A549 (cell line): ENCODE data around the gene EFCAB11. TPM values are rescaled to one million over a fixed set of nuclear protein-coding genes. Genes with fewer than 3 reads are reported as not detected.

Experiments used
- ATAC-seq, 2 experiments: fragments of 200-7000 bp in 1 of 2; fragments of >200 bp in 1 of 2; cut with Nextera tagmentation in 1 of 2; cut with Tn5 transposase in 1 of 2; 3 replicates each; pipeline versions ENCODE4 v1.8.0 to v1.9.1; 2018 to 2020; ENCODE audit warnings: mild to moderate bottlenecking in 1 of 2, moderate library complexity in 1 of 2
- CTCF ChIA-PET: fragments of 300-600 bp; sonication (Branson Sonifier 250); formaldehyde crosslinking; extraction: SDS; loops from one replicate; lab custom pipeline; 2021; ENCODE audit warnings: antibody characterized with exemption, inconsistent platforms; lab: Yijun Ruan, JAX
- POLR2A ChIA-PET: fragments of 350-600 bp; formaldehyde crosslinking; extraction: SDS; loops from one replicate; lab custom pipeline; 2021; ENCODE audit warnings: antibody characterized with exemption, inconsistent platforms; lab: Yijun Ruan, JAX
- DNase-seq, 2 experiments: peaks; one replicate each; pipeline versions ENCODE4 v3.0.0 to v3.0.0-alpha.2; 2011 to 2016; ENCODE audit warnings: low read depth in 1 of 2, low spot score in 1 of 2
- FAIRE-seq: peaks from 2 replicates; lab custom pipeline; 2011; peaks lifted over from hg19 to GRCh38; lab: Jason Lieb, UNC
- H3K27ac ChIP-seq, 2 experiments: fragments of >200 bp; sonication (Bioruptor Twin); formaldehyde crosslinking; 3 replicates each; pipeline ENCODE4 v1.5.1; 2016 to 2017
- H3K4me1 ChIP-seq: fragments of >200 bp; sonication (Bioruptor Twin); formaldehyde crosslinking; 3 replicates; pipeline ENCODE4 v1.6.1; 2016
- H3K4me2 ChIP-seq: fragments of >200 bp; sonication (Bioruptor Twin); formaldehyde crosslinking; 3 replicates; pipeline ENCODE4 v1.6.1; 2016
- H3K4me3 ChIP-seq: fragments of >200 bp; sonication (Bioruptor Twin); formaldehyde crosslinking; 3 replicates; pipeline ENCODE4 v1.5.1; 2016
- H3K9me3 ChIP-seq: fragments of >200 bp; sonication (Bioruptor Twin); formaldehyde crosslinking; 3 replicates; pipeline ENCODE4 v1.6.1; 2016
- ATOH8 ChIP-seq: fragments of 250-450 bp; sonication (Bioruptor Pico); IDR thresholded peaks from 2 replicates; pipeline ENCODE4 v1.5.0; 2020; ENCODE audit warnings: low read depth, mild to moderate bottlenecking, moderate library complexity
- BHLHE40 ChIP-seq: IDR thresholded peaks from 2 replicates; pipeline ENCODE4 v1.6.1; 2012; ENCODE audit warnings: low read depth, low read length, inconsistent platforms
- CBX2 ChIP-seq: fragments of 200-600 bp; sonication (generic); IDR thresholded peaks from 2 replicates; pipeline ENCODE4 v1.6.1; 2016; ENCODE audit warnings: low read depth, mild to moderate bottlenecking, borderline replicate concordance
- CBX8 ChIP-seq: fragments of 200-600 bp; sonication (generic); IDR thresholded peaks from 2 replicates; pipeline ENCODE4 v1.6.1; 2016
- CEBPB ChIP-seq, 2 experiments: fragments of >200 bp in 1 of 2; sonication (Bioruptor Twin) in 1 of 2; formaldehyde crosslinking in 1 of 2; IDR thresholded peaks; 2 replicates each; pipeline ENCODE4 v1.6.1; 2012 to 2016
- CHD2 ChIP-seq: fragments of 150-350 bp; IDR thresholded peaks from 2 replicates; pipeline ENCODE4 v1.6.1; 2014; ENCODE audit warnings: low read length; ENCODE audit not compliant: partially characterized antibody
- CHD4 ChIP-seq: fragments of 200-600 bp; sonication (generic); IDR thresholded peaks from 2 replicates; pipeline ENCODE4 v1.6.1; 2016; ENCODE audit warnings: antibody characterized with exemption, mild to moderate bottlenecking, borderline replicate concordance
- EHF ChIP-seq: fragments of 250-450 bp; sonication (Bioruptor Pico); IDR thresholded peaks from 2 replicates; pipeline ENCODE4 v1.5.0; 2020; ENCODE audit warnings: mild to moderate bottlenecking
- ESRRA ChIP-seq: fragments of 150-350 bp; IDR thresholded peaks from 2 replicates; pipeline ENCODE4 v1.6.1; 2014; ENCODE audit warnings: mild to moderate bottlenecking, low read length, borderline replicate concordance
- FOSB ChIP-seq: fragments of 250-450 bp; sonication (Bioruptor Pico); IDR thresholded peaks from 2 replicates; pipeline ENCODE4 v1.5.0; 2020; ENCODE audit warnings: mild to moderate bottlenecking, moderate library complexity
- FOXS1 ChIP-seq: fragments of 250-450 bp; sonication (Bioruptor Pico); IDR thresholded peaks from 2 replicates; pipeline ENCODE4 v1.5.0; 2020; ENCODE audit warnings: mild to moderate bottlenecking, moderate library complexity
- GATA3 ChIP-seq: IDR thresholded peaks from 2 replicates; pipeline ENCODE4 v1.6.1; 2012; ENCODE audit warnings: borderline replicate concordance
- HDAC2 ChIP-seq: fragments of 200-600 bp; sonication (generic); IDR thresholded peaks from 2 replicates; pipeline ENCODE4 v1.6.1; 2016
- HOXA7 ChIP-seq: fragments of 250-450 bp; sonication (Bioruptor Pico); IDR thresholded peaks from 2 replicates; pipeline ENCODE4 v1.5.0; 2020; ENCODE audit warnings: mild to moderate bottlenecking, moderate library complexity
- KDM1A ChIP-seq: fragments of 200-600 bp; sonication (generic); IDR thresholded peaks from 2 replicates; pipeline ENCODE4 v1.6.1; 2016; ENCODE audit warnings: low read depth, mild to moderate bottlenecking
- KDM5A ChIP-seq: fragments of 200-600 bp; sonication (generic); IDR thresholded peaks from 2 replicates; pipeline ENCODE4 v1.6.1; 2016; ENCODE audit warnings: antibody characterized with exemption, mild to moderate bottlenecking
- MAZ ChIP-seq: fragments of 150-350 bp; IDR thresholded peaks from 2 replicates; pipeline ENCODE4 v1.6.1; 2014; ENCODE audit warnings: antibody characterized with exemption, low read depth, low read length, borderline replicate concordance
- MYC ChIP-seq: IDR thresholded peaks from 2 replicates; pipeline ENCODE4 v1.6.1; 2012; ENCODE audit warnings: mild to moderate bottlenecking, inconsistent platforms, low read length, improper control_type of control experiment, borderline replicate concordance
- NR3C1 ChIP-seq: fragments of >200 bp; sonication (Bioruptor Twin); formaldehyde crosslinking; IDR thresholded peaks from 3 replicates; pipeline ENCODE4 v1.6.1; 2017
- RAD21 ChIP-seq, 2 experiments: fragments of >200 bp in 1 of 2; sonication (Bioruptor Twin) in 1 of 2; formaldehyde crosslinking in 1 of 2; IDR thresholded peaks in 1 of 2; conservative IDR thresholded peaks in 1 of 2; 2 replicates in 1 of 2; 3 replicates in 1 of 2; pipeline ENCODE4 v1.6.1; 2012 to 2018; ENCODE audit warnings: inconsistent platforms in 1 of 2
- RCOR1 ChIP-seq: fragments of 150-350 bp; IDR thresholded peaks from 2 replicates; pipeline ENCODE4 v1.6.1; 2014; ENCODE audit warnings: antibody characterized with exemption, low read length, low read depth
- SREBF2 ChIP-seq: fragments of 450-650 bp; IDR thresholded peaks from 2 replicates; pipeline ENCODE4 v1.6.1; 2014; ENCODE audit warnings: mild to moderate bottlenecking, moderate library complexity
- TFCP2L1 ChIP-seq: fragments of 250-450 bp; sonication (Bioruptor Pico); IDR thresholded peaks from 2 replicates; pipeline ENCODE4 v1.5.0; 2021; ENCODE audit warnings: mild to moderate bottlenecking
- TP53 ChIP-seq: fragments of 250-450 bp; sonication (Bioruptor Pico); IDR thresholded peaks from 2 replicates; pipeline ENCODE4 v1.5.0; 2021; ENCODE audit warnings: mild to moderate bottlenecking, moderate library complexity
- ZC3H11A ChIP-seq: fragments of 450-650 bp; IDR thresholded peaks from 2 replicates; pipeline ENCODE4 v1.6.1; 2014; ENCODE audit warnings: antibody characterized with exemption, mild to moderate bottlenecking
- ZFP36 ChIP-seq: fragments of 450-650 bp; IDR thresholded peaks from 2 replicates; pipeline ENCODE4 v1.6.1; 2014; ENCODE audit warnings: borderline replicate concordance; ENCODE audit not compliant: partially characterized antibody
- ZNF302 ChIP-seq: fragments of 250-450 bp; sonication (Bioruptor Pico); IDR thresholded peaks from 2 replicates; pipeline ENCODE4 v1.9.0; 2021; ENCODE audit warnings: inconsistent platforms, mild to moderate bottlenecking, moderate library complexity
- WGBS: methylation state at CpG from one replicate; pipeline ENCODE4 v1.1.6; 2017; ENCODE audit errors: missing lambda C conversion rate; 5-methylcytosine and 5-hydroxymethylcytosine counted together
- polyA plus RNA-seq, 4 experiments: library from polyadenylated mRNA; depleted of rRNA in 3 of 4; stranded (reverse); fragments of >200 nt; fragmentation: RNase III in 1 of 4; extraction: RNeasy Plus Mini Kit Qiagen cat#74134 plus additional on column Dnase treatment in 1 of 4; gene quantifications; 2 replicates in 3 of 4; 3 replicates in 1 of 4; pipeline ENCODE4 v1.2.3, GENCODE V29; 2011 to 2017
- TF ChIP-seq, protein P1 (sequence below): fragments of 250-450 bp; sonication (Bioruptor Pico); IDR thresholded peaks from 2 replicates; pipeline ENCODE4 v1.5.0; 2021; ENCODE audit warnings: mild to moderate bottlenecking, moderate library complexity, borderline replicate concordance
- TF ChIP-seq, protein P2 (sequence below): IDR thresholded peaks from 2 replicates; pipeline ENCODE4 v1.6.1; 2012

Gene EFCAB11
- polyA plus RNA-seq, 2 of the 4 experiments (the other 2 are of a cell fraction), result 18.8 to 19.6 TPM

DNA sequence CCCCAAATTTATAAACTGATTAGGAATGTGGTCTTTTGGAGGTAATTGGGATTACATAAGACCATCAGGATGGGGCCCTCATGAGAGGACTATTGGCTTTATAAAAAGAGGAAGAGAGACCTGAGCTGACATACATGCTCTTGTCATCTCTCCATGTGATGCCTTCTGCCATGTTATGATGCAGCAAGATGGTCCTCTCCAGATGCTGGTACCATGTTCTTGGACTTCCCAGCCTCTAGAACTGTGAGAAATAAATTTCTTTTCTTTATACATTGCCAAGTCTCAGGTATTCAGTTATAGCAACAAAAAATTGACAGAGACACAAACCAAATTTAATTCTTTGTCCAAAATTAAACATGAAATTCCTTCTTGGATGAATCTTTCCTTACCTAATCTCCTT lies 92.9 kb downstream of the EFCAB11 start:
- H3K9me3 ChIP-seq, result no peaks in the 10 kb centered on the region
- ChIA-PET CTCF (no interaction called here), POLR2A (no interaction called here)
- ATAC-seq (no peak), FAIRE-seq (no peak), DNase-seq (no peak)
- TF ChIP-seq TP53, result no peak
- TF ChIP-seq KDM5A, result no peak
- no peak for TF ChIP-seq MAZ
- no peak for TF ChIP-seq GATA3
- no peak for TF ChIP-seq MYC
- no peak for TF ChIP-seq HOXA7 (CRISPR knock-in tag)
- TF ChIP-seq ZFP36, result no peak
- TF ChIP-seq KDM1A, result no peak
- TF ChIP-seq, protein P1, sequence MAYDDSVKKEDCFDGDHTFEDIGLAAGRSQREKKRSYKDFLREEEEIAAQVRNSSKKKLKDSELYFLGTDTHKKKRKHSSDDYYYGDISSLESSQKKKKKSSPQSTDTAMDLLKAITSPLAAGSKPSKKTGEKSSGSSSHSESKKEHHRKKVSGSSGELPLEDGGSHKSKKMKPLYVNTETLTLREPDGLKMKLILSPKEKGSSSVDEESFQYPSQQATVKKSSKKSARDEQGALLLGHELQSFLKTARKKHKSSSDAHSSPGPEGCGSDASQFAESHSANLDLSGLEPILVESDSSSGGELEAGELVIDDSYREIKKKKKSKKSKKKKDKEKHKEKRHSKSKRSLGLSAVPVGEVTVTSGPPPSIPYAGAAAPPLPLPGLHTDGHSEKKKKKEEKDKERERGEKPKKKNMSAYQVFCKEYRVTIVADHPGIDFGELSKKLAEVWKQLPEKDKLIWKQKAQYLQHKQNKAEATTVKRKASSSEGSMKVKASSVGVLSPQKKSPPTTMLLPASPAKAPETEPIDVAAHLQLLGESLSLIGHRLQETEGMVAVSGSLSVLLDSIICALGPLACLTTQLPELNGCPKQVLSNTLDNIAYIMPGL (CRISPR knock-in tag), result no peak
- no peak for TF ChIP-seq ZNF302 (CRISPR knock-in tag)
- TF ChIP-seq FOSB, result no peak
- TF ChIP-seq TFCP2L1 (CRISPR knock-in tag), result no peak
- TF ChIP-seq RCOR1, result no peak
- no peak for TF ChIP-seq SREBF2
- TF ChIP-seq CHD4, result no peak
- no peak for TF ChIP-seq CBX2
- TF ChIP-seq CHD2, result no peak
- no peak for TF ChIP-seq ZC3H11A
- TF ChIP-seq NR3C1, result no peak
- no peak overlapping the region for H3K27ac ChIP-seq
- H3K4me1 ChIP-seq, result peaks cover under 1% of the 10 kb centered on the region; the same call in 1 of the 3 replicates
- H3K4me2 ChIP-seq, result no peak overlapping the region
- H3K4me3 ChIP-seq, result no peak overlapping the region

GRCh38 chr14:89858089-89858488 lies 96.4 kb downstream of the EFCAB11 start:
- no peak; a peak in 1 of 6 replicates for ATAC-seq

More at GRCh38 chr14:89858089-89858488, 96.4 kb downstream of the EFCAB11 start:
- FAIRE-seq (no peak), DNase-seq (no peak)
- H3K4me1 ChIP-seq, result peaks cover 6% of the 10 kb centered on the region; the same call in 1 of the 3 replicates
- WGBS, result 39% methylated on average over 4 of the region's 4 CpGs
- TF ChIP-seq KDM1A, result no peak
- no peak for TF ChIP-seq RAD21 (conservative IDR thresholded peaks at IDR 0.05 in 1 of 2, IDR thresholded peaks at IDR 0.05 in 1 of 2)
- no peak for TF ChIP-seq EHF (CRISPR knock-in tag)
- no peak for TF ChIP-seq FOXS1 (CRISPR knock-in tag)
- no peak for TF ChIP-seq CHD4
- TF ChIP-seq, protein P2, sequence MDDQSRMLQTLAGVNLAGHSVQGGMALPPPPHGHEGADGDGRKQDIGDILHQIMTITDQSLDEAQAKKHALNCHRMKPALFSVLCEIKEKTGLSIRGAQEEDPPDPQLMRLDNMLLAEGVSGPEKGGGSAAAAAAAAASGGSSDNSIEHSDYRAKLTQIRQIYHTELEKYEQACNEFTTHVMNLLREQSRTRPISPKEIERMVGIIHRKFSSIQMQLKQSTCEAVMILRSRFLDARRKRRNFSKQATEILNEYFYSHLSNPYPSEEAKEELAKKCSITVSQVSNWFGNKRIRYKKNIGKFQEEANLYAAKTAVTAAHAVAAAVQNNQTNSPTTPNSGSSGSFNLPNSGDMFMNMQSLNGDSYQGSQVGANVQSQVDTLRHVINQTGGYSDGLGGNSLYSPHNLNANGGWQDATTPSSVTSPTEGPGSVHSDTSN, result no peak
- TF ChIP-seq SREBF2, result no peak
- TF ChIP-seq CEBPB (IDR thresholded peaks at IDR 0.05), result no peak
- no peak for TF ChIP-seq TP53
- TF ChIP-seq HDAC2, result no peak
- no peak for TF ChIP-seq ZNF302 (CRISPR knock-in tag)
- no peak for TF ChIP-seq ATOH8 (CRISPR knock-in tag)
- TF ChIP-seq CBX8, result no peak
- TF ChIP-seq TFCP2L1 (CRISPR knock-in tag), result no peak
- TF ChIP-seq BHLHE40, result no peak
- TF ChIP-seq ESRRA, result no peak
- TF ChIP-seq HOXA7 (CRISPR knock-in tag), result no peak
- no peak for TF ChIP-seq MYC
- no peak overlapping the region for H3K4me2 ChIP-seq
- H3K9me3 ChIP-seq, result no peaks in the 10 kb centered on the region
- CTCF ChIA-PET, result interaction anchor here (1.2 kb wide), 1 partner anchor 817 kb away, joined by 3 read pairs; no protein-coding TSS in a partner anchor
- H3K27ac ChIP-seq, result no peak overlapping the region
- H3K4me3 ChIP-seq, result no peak overlapping the region
- POLR2A ChIA-PET, result no interaction called here
